Parathyroid adenoma (tissue), 2 donors: Measurements from ENCODE around the gene CLDN5.

Experiments
- H2AFZ ChIP-seq: fragments of 300-600 bp; sonication (generic); one replicate; pipeline ENCODE4 v1.7.0; 2017; ENCODE audit warnings: antibody characterized with exemption, mild to moderate bottlenecking
- H3K27ac ChIP-seq: fragments of 300-600 bp; sonication (generic); one replicate; pipeline ENCODE4 v1.7.0; 2017
- H3K27me3 ChIP-seq: fragments of 300-600 bp; sonication (generic); one replicate; pipeline ENCODE4 v1.7.0; 2017; ENCODE audit warnings: low read length; ENCODE audit not compliant: control insufficient read depth, insufficient read depth
- H3K36me3 ChIP-seq: fragments of 300-600 bp; sonication (generic); one replicate; pipeline ENCODE4 v1.7.0; 2017; ENCODE audit warnings: low read length; ENCODE audit not compliant: control insufficient read depth, insufficient read depth
- H3K4me1 ChIP-seq: fragments of 300-600 bp; sonication (generic); one replicate; pipeline ENCODE4 v1.7.0; 2017; ENCODE audit warnings: control low read depth
- H3K4me2 ChIP-seq: fragments of 300-600 bp; sonication (generic); one replicate; pipeline ENCODE4 v1.7.0; 2017; ENCODE audit warnings: low read length
- H3K4me3 ChIP-seq: fragments of 300-600 bp; sonication (generic); one replicate; pipeline ENCODE4 v1.7.0; 2017; ENCODE audit warnings: low read depth, low read length
- H3K79me2 ChIP-seq: fragments of 300-600 bp; sonication (generic); one replicate; pipeline ENCODE4 v1.7.0; 2017; ENCODE audit warnings: control low read depth
- H3K9ac ChIP-seq: fragments of 300-600 bp; sonication (generic); one replicate; pipeline ENCODE4 v1.7.0; 2017; ENCODE audit warnings: mild to moderate bottlenecking
- H3K9me3 ChIP-seq: fragments of 300-600 bp; sonication (generic); one replicate; pipeline ENCODE4 v1.7.0; 2017; ENCODE audit warnings: low read length; ENCODE audit not compliant: control insufficient read depth
- TF ChIP-seq, protein P1 (sequence below): fragments of 300-600 bp; sonication (generic); IDR thresholded peaks from one replicate; pipeline ENCODE4 v1.7.0; 2017; ENCODE audit warnings: antibody characterized with exemption, mild to moderate bottlenecking
- donor health status: primary hyperparathyroidism.

The CLDN5 gene

DNA sequence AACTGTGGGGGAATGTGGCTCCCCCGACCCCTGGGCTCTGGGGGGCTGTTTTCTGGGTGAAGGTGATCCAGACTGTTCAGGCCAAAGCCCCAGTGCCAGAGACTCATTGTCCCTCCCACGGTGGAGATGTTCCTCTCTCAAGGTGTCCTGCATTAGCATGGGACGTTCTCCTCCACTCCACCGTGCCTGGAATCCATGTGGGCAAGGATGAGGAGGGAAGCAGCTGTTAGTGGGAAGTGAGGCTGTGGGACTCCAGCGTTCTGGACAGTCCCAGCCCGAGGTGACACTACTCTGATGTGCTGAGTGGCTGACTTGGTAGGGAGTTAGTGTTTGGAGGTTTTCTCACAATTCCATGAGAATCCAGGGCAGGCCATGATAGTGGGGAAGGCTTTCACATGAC is 31.4 kb upstream of the CLDN5 start:
- Histone ChIP-seq H3K27me3 (no peaks in the 10 kb centered on the region), H3K9me3 (no peaks in the 10 kb centered on the region), H3K4me2 (no peak overlapping the region), H3K36me3 (no peaks in the 10 kb centered on the region), H2AFZ (no peak overlapping the region), H3K9ac (no peak overlapping the region), H3K27ac (no peak overlapping the region), H3K4me3 (no peak overlapping the region), H3K4me1 (no peaks in the 10 kb centered on the region), H3K79me2 (no peaks in the 10 kb centered on the region)
- TF ChIP-seq, protein P1, sequence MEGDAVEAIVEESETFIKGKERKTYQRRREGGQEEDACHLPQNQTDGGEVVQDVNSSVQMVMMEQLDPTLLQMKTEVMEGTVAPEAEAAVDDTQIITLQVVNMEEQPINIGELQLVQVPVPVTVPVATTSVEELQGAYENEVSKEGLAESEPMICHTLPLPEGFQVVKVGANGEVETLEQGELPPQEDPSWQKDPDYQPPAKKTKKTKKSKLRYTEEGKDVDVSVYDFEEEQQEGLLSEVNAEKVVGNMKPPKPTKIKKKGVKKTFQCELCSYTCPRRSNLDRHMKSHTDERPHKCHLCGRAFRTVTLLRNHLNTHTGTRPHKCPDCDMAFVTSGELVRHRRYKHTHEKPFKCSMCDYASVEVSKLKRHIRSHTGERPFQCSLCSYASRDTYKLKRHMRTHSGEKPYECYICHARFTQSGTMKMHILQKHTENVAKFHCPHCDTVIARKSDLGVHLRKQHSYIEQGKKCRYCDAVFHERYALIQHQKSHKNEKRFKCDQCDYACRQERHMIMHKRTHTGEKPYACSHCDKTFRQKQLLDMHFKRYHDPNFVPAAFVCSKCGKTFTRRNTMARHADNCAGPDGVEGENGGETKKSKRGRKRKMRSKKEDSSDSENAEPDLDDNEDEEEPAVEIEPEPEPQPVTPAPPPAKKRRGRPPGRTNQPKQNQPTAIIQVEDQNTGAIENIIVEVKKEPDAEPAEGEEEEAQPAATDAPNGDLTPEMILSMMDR: no peak

DNA sequence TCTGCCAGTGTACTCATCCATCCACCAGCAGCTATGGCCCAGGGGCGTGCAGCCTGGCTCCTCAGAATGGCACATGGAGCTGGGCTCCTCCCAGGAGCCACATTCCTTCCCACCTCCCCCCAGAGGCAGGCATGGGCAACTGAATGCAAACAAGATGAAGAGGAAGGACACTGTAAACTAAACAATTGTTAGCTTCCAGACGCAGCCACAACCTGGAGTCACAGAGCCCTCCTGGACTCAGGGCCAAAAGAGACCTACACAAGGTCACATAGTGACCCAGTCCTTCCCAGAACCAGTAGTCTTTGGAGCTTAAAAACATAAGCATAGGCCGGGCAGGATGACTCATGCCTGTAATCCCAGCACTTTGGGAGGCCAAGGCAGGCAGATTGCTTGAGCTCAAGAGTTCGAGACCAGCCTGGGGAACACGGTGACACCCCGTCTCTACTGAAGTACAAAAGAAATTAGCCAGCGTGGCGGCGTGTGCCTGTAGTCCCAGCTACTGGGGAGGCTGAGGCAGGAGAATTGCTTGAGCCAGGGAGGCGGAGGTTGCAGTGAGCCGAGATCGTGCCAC is 30.7 kb upstream of the CLDN5 start:
- no peaks in the 10 kb centered on the region for H3K36me3 ChIP-seq
- H2AFZ ChIP-seq: no peak overlapping the region
- H3K9ac ChIP-seq: no peak overlapping the region
- no peaks in the 10 kb centered on the region for H3K9me3 ChIP-seq
- no peaks in the 10 kb centered on the region for H3K79me2 ChIP-seq
- TF ChIP-seq, protein P1: no peak
- no peaks in the 10 kb centered on the region for H3K4me1 ChIP-seq
- no peak overlapping the region for H3K4me2 ChIP-seq
- H3K27ac ChIP-seq: no peak overlapping the region
- no peak overlapping the region for H3K4me3 ChIP-seq
- H3K27me3 ChIP-seq: no peaks in the 10 kb centered on the region

DNA sequence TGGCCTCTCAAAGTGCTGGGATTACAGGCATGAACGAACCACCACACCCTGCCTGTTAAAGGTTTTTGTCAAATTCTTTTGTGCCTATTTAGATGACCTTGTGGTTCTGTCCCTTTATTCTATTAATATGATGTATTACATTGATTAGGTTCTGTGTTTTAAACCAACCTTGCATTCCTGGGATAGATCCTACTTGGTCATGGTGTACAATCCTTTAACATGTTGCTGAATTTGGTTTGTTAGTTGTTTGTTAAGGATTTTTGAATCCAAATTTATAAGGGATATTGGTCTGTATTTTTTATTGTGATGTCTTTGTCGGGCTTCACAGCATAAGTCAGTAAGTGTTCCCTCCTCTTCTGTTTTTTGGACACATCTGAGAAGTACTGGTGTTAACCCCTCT is 29.0 kb upstream of the CLDN5 start:
- Histone ChIP-seq H3K4me1 (no peaks in the 10 kb centered on the region), H3K27ac (no peak overlapping the region), H3K9me3 (no peaks in the 10 kb centered on the region), H3K36me3 (no peaks in the 10 kb centered on the region), H3K79me2 (no peaks in the 10 kb centered on the region), H3K4me2 (no peak overlapping the region), H3K4me3 (no peak overlapping the region), H3K9ac (no peak overlapping the region), H3K27me3 (no peaks in the 10 kb centered on the region), H2AFZ (no peak overlapping the region)
- TF ChIP-seq, protein P1: no peak

DNA sequence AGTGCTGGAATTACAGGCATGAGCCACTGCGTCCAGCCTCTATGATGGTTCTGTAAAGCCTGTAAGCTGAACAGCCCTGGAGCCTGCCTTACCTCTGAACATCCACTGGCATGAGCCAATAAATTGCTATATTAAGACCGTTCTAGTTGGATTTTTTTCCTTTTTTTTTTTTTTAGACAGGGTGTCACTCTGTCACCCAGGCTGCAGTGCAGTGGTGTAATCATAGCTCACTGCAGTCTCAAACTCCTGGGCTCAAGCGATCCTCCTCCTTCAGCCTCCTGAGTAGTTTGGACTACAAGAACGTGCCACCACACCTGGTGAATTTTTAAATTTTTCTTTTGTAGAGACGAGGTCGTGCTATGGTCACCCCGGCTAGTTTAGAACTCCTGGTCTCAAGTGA is 26.2 kb upstream of the CLDN5 start:
- no peaks in the 10 kb centered on the region for H3K79me2 ChIP-seq
- H3K27me3 ChIP-seq: no peaks in the 10 kb centered on the region
- H3K4me2 ChIP-seq: no peak overlapping the region
- H3K9ac ChIP-seq: no peak overlapping the region
- H3K36me3 ChIP-seq: no peaks in the 10 kb centered on the region
- TF ChIP-seq, protein P1: no peak
- no peaks in the 10 kb centered on the region for H3K4me1 ChIP-seq
- H2AFZ ChIP-seq: no peak overlapping the region
- no peaks in the 10 kb centered on the region for H3K9me3 ChIP-seq
- H3K27ac ChIP-seq: no peak overlapping the region
- no peak overlapping the region for H3K4me3 ChIP-seq

DNA sequence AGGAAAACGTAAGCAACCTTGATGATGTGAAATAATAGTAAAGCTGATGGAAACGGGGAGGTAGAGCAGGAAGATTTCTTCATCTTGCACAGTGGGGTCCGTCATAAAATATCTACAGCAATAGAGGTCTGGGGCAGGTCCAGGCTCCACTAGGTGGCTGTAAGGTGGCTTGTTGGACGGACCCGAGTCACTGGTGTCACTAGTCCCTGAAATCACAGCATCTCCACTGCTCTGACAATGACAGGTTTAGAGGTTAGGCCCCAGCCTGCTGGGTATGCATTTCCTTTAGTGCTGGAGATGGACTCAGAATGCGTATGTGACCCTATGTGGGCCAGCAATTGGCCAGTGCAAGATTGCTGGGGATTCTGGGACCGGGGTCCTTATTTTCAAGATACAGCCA is 25.2 kb upstream of the CLDN5 start:
- no peaks in the 10 kb centered on the region for H3K27me3 ChIP-seq
- H3K36me3 ChIP-seq: no peaks in the 10 kb centered on the region
- no peaks in the 10 kb centered on the region for H3K79me2 ChIP-seq
- no peaks in the 10 kb centered on the region for H3K4me1 ChIP-seq
- no peak overlapping the region for H3K4me2 ChIP-seq
- TF ChIP-seq, protein P1: no peak
- no peak overlapping the region for H2AFZ ChIP-seq
- H3K9ac ChIP-seq: no peak overlapping the region
- H3K9me3 ChIP-seq: no peaks in the 10 kb centered on the region
- no peak overlapping the region for H3K27ac ChIP-seq
- no peak overlapping the region for H3K4me3 ChIP-seq
